Panc1 (cell line): ENCODE data around the gene FCHSD2. TPM values are rescaled to one million over a fixed set of nuclear protein-coding genes. Genes with fewer than 3 reads are reported as not detected.

Experiments used
- ATAC-seq: fragments of 200-7000 bp; cut with Tn5 transposase; 2 replicates; pipeline ENCODE4 v1.9.1; 2020; ENCODE audit warnings: mild to moderate bottlenecking, moderate library complexity
- BruUV-seq: library from RNA; stranded (reverse); fragments of 400-500 nt; replicated peaks from 2 replicates; lab custom pipeline; 2021; lab: Mats Ljungman, UMichigan
- CTCF ChIA-PET: fragments of 300-600 bp; sonication (Branson Sonifier 250); formaldehyde crosslinking; loops from one replicate; lab custom pipeline; 2022; ENCODE audit warnings: antibody characterized with exemption; lab: Charles Lee
- POLR2A ChIA-PET: fragments of 300-600 bp; sonication (Branson Sonifier 250); formaldehyde crosslinking; loops from one replicate; lab custom pipeline; 2022; ENCODE audit warnings: antibody characterized with exemption; lab: Charles Lee
- DNase-seq: peaks from one replicate; pipeline ENCODE4 v3.0.0-alpha.2; 2010; ENCODE audit warnings: low read depth, low spot score
- H3K27ac ChIP-seq: 2 replicates; pipeline ENCODE4 v1.5.1; 2011; ENCODE audit warnings: mild to moderate bottlenecking, low read length, inconsistent platforms
- H3K27me3 ChIP-seq: fragments of 200-500 bp; sonication (Bioruptor generic); 2 replicates; pipeline ENCODE4 v1.6.0; 2014; ENCODE audit warnings: low read length, inconsistent platforms; ENCODE audit not compliant: control insufficient read depth, insufficient read depth
- H3K36me3 ChIP-seq: fragments of 200-500 bp; sonication (Bioruptor generic); 2 replicates; pipeline ENCODE4 v1.5.1; 2014; ENCODE audit warnings: inconsistent platforms, mild to moderate bottlenecking, low read length, moderate library complexity; ENCODE audit not compliant: control insufficient read depth, insufficient read depth
- H3K4me1 ChIP-seq: 2 replicates; pipeline ENCODE4 v1.5.1; 2011; ENCODE audit warnings: inconsistent platforms, mild to moderate bottlenecking, low read length, moderate library complexity; ENCODE audit not compliant: control insufficient read depth, insufficient read depth
- H3K4me3 ChIP-seq, 2 experiments: 2 replicates each; pipeline ENCODE4 v1.5.1; 2011 to 2012; ENCODE audit warnings: low read depth in 2 of 2, low read length in 2 of 2, mild to moderate bottlenecking in 2 of 2, inconsistent platforms in 1 of 2, moderate library complexity in 1 of 2
- H3K9me3 ChIP-seq: fragments of 200-500 bp; sonication (Bioruptor generic); 2 replicates; pipeline ENCODE4 v1.5.1; 2014; ENCODE audit warnings: low read depth, mild to moderate bottlenecking, inconsistent platforms, low read length, moderate library complexity; ENCODE audit not compliant: control insufficient read depth, insufficient read depth
- CTCF ChIP-seq: fragments of 450-650 bp; IDR thresholded peaks from 2 replicates; pipeline ENCODE4 v1.5.1; 2017; ENCODE audit warnings: mild to moderate bottlenecking
- POLR2AphosphoS5 ChIP-seq: IDR thresholded peaks from 2 replicates; pipeline ENCODE4 v1.6.1; 2012; ENCODE audit warnings: mild to moderate bottlenecking, low read depth, low read length, moderate library complexity
- REST ChIP-seq, 2 experiments: IDR thresholded peaks; 2 replicates each; pipeline ENCODE4 v1.6.1; 2011 to 2012; ENCODE audit warnings: low read depth in 2 of 2, control low read depth in 1 of 2, low read length in 1 of 2, mild to moderate bottlenecking in 1 of 2, moderate library complexity in 1 of 2; ENCODE audit not compliant: insufficient read depth in 1 of 2
- SIN3A ChIP-seq: IDR thresholded peaks from 2 replicates; pipeline ENCODE4 v1.6.1; 2012; ENCODE audit warnings: low read depth, mild to moderate bottlenecking, low read length, moderate library complexity, borderline replicate concordance; ENCODE audit not compliant: insufficient read depth
- TCF7L2 ChIP-seq: IDR thresholded peaks from 2 replicates; pipeline ENCODE4 v1.6.1; 2011; ENCODE audit warnings: mild to moderate bottlenecking, low read depth, low read length, inconsistent platforms
- in situ Hi-C: cut with HindIII; loops from 2 replicates; pipeline ENCODE4 v1.10.0; 2016; ENCODE audit warnings: low sequenced_read_pairs, low pct_unique_long_range_greater_than_20kb
- intact Hi-C: fragments of 100-400 bp; cut with micrococcal nuclease; formaldehyde crosslinking; loops from one replicate; pipeline ENCODE4 v1.10.0; 2022; ENCODE audit not compliant: unreplicated experiment
- total RNA-seq: library from RNA; stranded (reverse); gene quantifications from one replicate; pipeline ENCODE4 v1.2.1, GENCODE V29; 2021; ENCODE audit not compliant: unreplicated experiment

Gene FCHSD2
- total RNA-seq, 1 experiment from 2014 or later, result 31.8 TPM

GRCh38 chr11:73154178-73154577, 12.1 kb upstream of the FCHSD2 start:
- CTCF ChIA-PET, result interaction anchor here (0.6 kb wide), 1 partner anchor 11 kb away, joined by 4 read pairs; no protein-coding TSS in a partner anchor

DNA sequence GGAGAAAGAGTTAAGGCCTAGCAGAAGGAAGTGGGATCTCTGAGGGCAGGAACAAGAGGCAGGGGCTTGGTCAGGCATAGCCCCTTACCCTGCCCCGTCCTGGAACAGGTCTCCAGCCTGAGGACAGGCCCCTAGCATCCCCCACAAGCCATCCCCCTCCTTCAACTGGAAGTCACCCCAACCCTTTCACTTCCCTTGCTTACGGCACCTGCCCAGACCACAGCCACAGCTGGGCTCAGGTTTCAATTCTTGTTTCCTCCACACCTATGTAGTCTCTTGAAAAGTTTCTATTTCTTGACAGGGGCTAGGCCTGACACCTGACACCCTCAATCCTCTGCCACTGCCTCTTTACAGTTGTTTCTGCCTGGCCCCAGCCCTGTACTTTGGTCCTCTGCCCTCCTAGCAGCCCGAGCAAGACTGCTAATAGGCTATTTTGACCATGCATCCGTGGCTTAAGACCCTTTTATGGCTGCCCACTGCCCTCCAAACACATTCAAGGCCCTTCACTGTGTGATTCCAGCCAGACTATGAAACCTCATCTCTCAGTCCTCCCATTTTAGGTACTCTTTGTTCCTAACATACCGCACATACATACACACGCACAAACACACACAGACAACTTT, 10.9 kb upstream of the FCHSD2 start:
- no peaks in the 10 kb centered on the region for H3K4me1 ChIP-seq
- ChIA-PET POLR2A (no interaction called here), CTCF (no interaction called here)
- TF ChIP-seq POLR2AphosphoS5 (no peak), REST (IDR thresholded peaks at IDR 0.05; ENCODE audit: insufficient read depth in 1 of 2, low read depth in 2 of 2, low read length in 1 of 2) (no peak), TCF7L2 (no peak), SIN3A (no peak), CTCF (no peak)
- H3K9me3 ChIP-seq, result no peaks in the 10 kb centered on the region
- H3K36me3 ChIP-seq, result no peaks in the 10 kb centered on the region
- DNase-seq, result no peak
- ATAC-seq, result no peak
- BruUV-seq, result no TSS peak
- in situ Hi-C loops (no loop called here), intact Hi-C loops (no loop called here)
- no peak overlapping the region for H3K27ac ChIP-seq
- no peak overlapping the region for H3K4me3 ChIP-seq
- no peaks in the 10 kb centered on the region for H3K27me3 ChIP-seq

More at GRCh38 chr11:73154178-73154577, 12.1 kb upstream of the FCHSD2 start:
- ATAC-seq (no peak), DNase-seq (no peak)
- H3K4me1 ChIP-seq, result no peaks in the 10 kb centered on the region
- no TSS peak for BruUV-seq
- intact Hi-C loops (no loop called here), in situ Hi-C loops (no loop called here)
- no peak for TF ChIP-seq TCF7L2
- TF ChIP-seq CTCF, result no peak
- no peak for TF ChIP-seq SIN3A
- TF ChIP-seq POLR2AphosphoS5, result no peak
- TF ChIP-seq REST (IDR thresholded peaks at IDR 0.05; ENCODE audit: insufficient read depth in 1 of 2, low read depth in 2 of 2, low read length in 1 of 2), result no peak
- no peaks in the 10 kb centered on the region for H3K9me3 ChIP-seq
- POLR2A ChIA-PET, result no interaction called here
- H3K4me3 ChIP-seq, result no peak overlapping the region
- H3K36me3 ChIP-seq, result no peaks in the 10 kb centered on the region
- H3K27me3 ChIP-seq, result no peaks in the 10 kb centered on the region
- H3K27ac ChIP-seq, result no peak overlapping the region
